ENCODE results near the gene FAM170B. TPM values are rescaled to one million over a fixed set of nuclear protein-coding genes. Genes with fewer than 3 reads are reported as not detected.
A peak's percentile ranks its signal among the peaks of the same experiment; 100 is the strongest.

The FAM170B gene
- total RNA-seq, 2 donors from 2014 or later = not detected

DNA sequence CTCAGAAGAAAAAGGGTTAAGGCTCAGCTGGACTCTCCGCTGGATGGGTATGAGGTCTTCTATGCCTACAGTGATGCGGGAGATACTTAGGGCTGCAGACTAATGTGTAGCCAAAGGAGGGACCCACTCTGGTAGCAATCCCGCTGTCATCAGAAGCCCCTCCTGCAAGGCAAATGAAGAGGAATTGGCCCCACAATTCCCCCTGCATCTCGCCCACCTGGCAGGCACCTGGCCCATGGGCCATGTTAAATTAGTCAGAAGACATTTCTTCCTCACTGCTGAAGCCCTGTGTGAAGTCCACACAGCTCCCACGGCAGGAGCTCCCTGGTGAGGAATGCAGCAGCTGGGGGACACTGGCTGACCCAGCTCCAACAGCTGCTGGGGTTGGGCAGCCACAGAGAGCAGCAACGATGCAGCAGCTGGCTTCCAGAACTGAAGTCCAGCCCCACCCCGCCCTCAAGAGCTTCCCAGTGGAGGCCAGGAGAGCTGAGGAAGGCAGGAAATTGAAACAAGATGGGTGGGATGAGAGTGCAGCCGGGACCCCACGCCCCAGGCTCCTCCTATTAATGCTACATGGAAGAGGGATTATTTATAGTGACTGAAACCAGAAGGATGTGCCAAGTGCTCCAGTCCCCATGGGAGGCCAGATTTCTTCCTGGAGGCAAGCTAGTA, 24.0 kb downstream of the FAM170B start:
- DNase-seq = peak; percentile 49
- TF ChIP-seq, protein P1, sequence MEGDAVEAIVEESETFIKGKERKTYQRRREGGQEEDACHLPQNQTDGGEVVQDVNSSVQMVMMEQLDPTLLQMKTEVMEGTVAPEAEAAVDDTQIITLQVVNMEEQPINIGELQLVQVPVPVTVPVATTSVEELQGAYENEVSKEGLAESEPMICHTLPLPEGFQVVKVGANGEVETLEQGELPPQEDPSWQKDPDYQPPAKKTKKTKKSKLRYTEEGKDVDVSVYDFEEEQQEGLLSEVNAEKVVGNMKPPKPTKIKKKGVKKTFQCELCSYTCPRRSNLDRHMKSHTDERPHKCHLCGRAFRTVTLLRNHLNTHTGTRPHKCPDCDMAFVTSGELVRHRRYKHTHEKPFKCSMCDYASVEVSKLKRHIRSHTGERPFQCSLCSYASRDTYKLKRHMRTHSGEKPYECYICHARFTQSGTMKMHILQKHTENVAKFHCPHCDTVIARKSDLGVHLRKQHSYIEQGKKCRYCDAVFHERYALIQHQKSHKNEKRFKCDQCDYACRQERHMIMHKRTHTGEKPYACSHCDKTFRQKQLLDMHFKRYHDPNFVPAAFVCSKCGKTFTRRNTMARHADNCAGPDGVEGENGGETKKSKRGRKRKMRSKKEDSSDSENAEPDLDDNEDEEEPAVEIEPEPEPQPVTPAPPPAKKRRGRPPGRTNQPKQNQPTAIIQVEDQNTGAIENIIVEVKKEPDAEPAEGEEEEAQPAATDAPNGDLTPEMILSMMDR (IDR thresholded peaks at IDR 0.05) = no peak
- intact Hi-C loops (cut with DNase I) = no loop called here
- Histone ChIP-seq H3K4me3 (no peak overlapping the region), H3K27ac (no peak overlapping the region), H3K9me3 (no peaks in the 10 kb centered on the region), H3K36me3 (no peaks in the 10 kb centered on the region), H3K4me1 (no peaks in the 10 kb centered on the region), H3K9ac (ENCODE audit: low read depth in 2 of 2, low read length in 2 of 2) (no peak overlapping the region), H3K27me3 (peaks cover 2% of the 10 kb centered on the region)

DNA sequence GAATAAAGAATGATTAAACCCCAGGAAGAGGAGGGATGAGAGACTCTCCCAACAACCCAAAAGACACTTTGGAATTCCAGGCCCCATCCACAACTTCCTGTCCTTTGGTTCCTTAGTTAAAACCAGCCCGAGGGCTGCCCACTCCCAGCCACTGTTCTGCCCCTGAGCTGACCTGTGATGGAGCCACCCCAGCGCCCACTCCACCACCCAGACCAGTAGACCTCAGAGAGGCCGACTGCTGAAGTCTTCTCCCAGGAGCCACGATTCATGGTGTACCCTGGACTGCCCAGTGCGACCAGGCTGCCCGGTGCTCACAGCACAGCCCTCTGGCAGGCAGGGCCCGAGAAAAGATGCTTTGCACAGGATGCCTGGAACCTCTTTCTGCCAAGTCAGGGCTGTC, 25.2 kb downstream of the FAM170B start:
- Histone ChIP-seq H3K36me3 (no peaks in the 10 kb centered on the region), H3K4me1 (no peaks in the 10 kb centered on the region), H3K27me3 (no peaks in the 10 kb centered on the region), H3K27ac (no peak overlapping the region), H3K9me3 (no peaks in the 10 kb centered on the region), H3K9ac (ENCODE audit: low read depth in 2 of 2, low read length in 2 of 2) (no peak overlapping the region), H3K4me3 (no peak overlapping the region)
- no peak for DNase-seq
- intact Hi-C loops (cut with DNase I) = no loop called here
- TF ChIP-seq, protein P1 (IDR thresholded peaks at IDR 0.05) = no peak

DNA sequence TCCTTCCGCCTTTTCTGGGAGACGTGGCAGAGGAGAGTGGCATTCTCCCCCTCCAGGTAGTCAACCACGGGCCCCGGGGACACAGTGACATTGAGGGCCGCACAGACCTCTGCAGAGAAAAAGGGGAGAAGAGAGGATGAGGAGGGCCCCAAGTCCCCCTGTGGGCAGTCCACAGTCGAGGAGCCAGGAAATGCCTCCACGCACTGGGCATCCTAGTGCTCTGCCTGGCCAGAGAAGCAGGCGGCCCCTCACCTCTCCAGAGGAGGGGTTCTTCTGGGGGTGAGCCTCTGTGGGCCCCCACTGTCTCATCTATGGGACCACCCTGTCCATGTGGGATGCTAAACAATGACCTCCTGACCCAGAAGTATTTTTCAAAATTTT, 25.9 kb downstream of the FAM170B start:
- H3K9ac ChIP-seq (ENCODE audit: low read depth in 2 of 2, low read length in 2 of 2) = no peak overlapping the region
- no peaks in the 10 kb centered on the region for H3K4me1 ChIP-seq
- H3K9me3 ChIP-seq = no peaks in the 10 kb centered on the region
- no peak for DNase-seq
- no peaks in the 10 kb centered on the region for H3K36me3 ChIP-seq
- intact Hi-C loops (cut with DNase I) = no loop called here
- TF ChIP-seq, protein P1 (IDR thresholded peaks at IDR 0.05) = no peak
- H3K4me3 ChIP-seq = no peak overlapping the region
- no peak overlapping the region for H3K27ac ChIP-seq
- no peaks in the 10 kb centered on the region for H3K27me3 ChIP-seq

GRCh38 chr10:49107111-49107886, 26.5 kb downstream of the FAM170B start:
- intact Hi-C loops (cut with DNase I) = no loop called here
- H3K27ac ChIP-seq = no peak overlapping the region
- H3K9me3 ChIP-seq = no peaks in the 10 kb centered on the region
- H3K9ac ChIP-seq (ENCODE audit: low read depth in 2 of 2, low read length in 2 of 2) = no peak overlapping the region
- no peak for DNase-seq
- H3K4me1 ChIP-seq = no peaks in the 10 kb centered on the region
- TF ChIP-seq, protein P1 (IDR thresholded peaks at IDR 0.05) = no peak
- no peaks in the 10 kb centered on the region for H3K36me3 ChIP-seq
- H3K27me3 ChIP-seq = no peaks in the 10 kb centered on the region
- no peak overlapping the region for H3K4me3 ChIP-seq

GRCh38 chr10:49106451-49106850, 27.4 kb downstream of the FAM170B start:
- no peaks in the 10 kb centered on the region for H3K36me3 ChIP-seq
- DNase-seq = no peak
- no peaks in the 10 kb centered on the region for H3K9me3 ChIP-seq
- intact Hi-C loops (cut with DNase I) = no loop called here
- no peak overlapping the region for H3K27ac ChIP-seq
- H3K9ac ChIP-seq (ENCODE audit: low read depth in 2 of 2, low read length in 2 of 2) = no peak overlapping the region
- no peak overlapping the region for H3K4me3 ChIP-seq
- H3K27me3 ChIP-seq = no peaks in the 10 kb centered on the region
- TF ChIP-seq, protein P1 (IDR thresholded peaks at IDR 0.05) = no peak
- no peaks in the 10 kb centered on the region for H3K4me1 ChIP-seq
